Endothelial cell of umbilical vein (primary cell): Measurements from ENCODE around the gene CATSPER4. TPM values are rescaled to one million over a fixed set of nuclear protein-coding genes. Genes with fewer than 3 reads are reported as not detected.

Source experiments
- BruUV-seq: library from RNA; stranded (reverse); fragments of 400-500 nt; replicated peaks from 2 replicates; lab custom pipeline; 2021; lab: Mats Ljungman, UMichigan
- CTCF ChIA-PET: fragments of 300-600, 350-600 bp; sonication (Branson Sonifier 250); formaldehyde crosslinking; loops from one replicate; lab custom pipeline; 2021; ENCODE audit warnings: antibody characterized with exemption, inconsistent platforms; lab: Charles Lee
- POLR2A ChIA-PET: fragments of 300-600, 350-600 bp; sonication (Branson Sonifier 250); formaldehyde crosslinking; loops from one replicate; lab custom pipeline; 2021; ENCODE audit warnings: antibody characterized with exemption, inconsistent platforms; lab: Charles Lee
- DNase-seq: peaks from one replicate; pipeline ENCODE4 v3.0.0-alpha.2; 2011; ENCODE audit warnings: low read depth, low spot score
- FAIRE-seq: peaks from 2 replicates; lab custom pipeline; 2011; peaks lifted over from hg19 to GRCh38; lab: Jason Lieb, UNC
- H2AFZ ChIP-seq: 2 replicates; pipeline ENCODE4 v1.6.0; 2012; ENCODE audit warnings: low read depth, low read length, control low read depth, inconsistent platforms
- H3K27ac ChIP-seq: 2 replicates; pipeline ENCODE4 v1.5.1; 2011; ENCODE audit warnings: low read depth, mild to moderate bottlenecking, control low read depth, low read length, moderate library complexity; ENCODE audit not compliant: insufficient read depth
- H3K27me3 ChIP-seq, 2 experiments: 2 replicates each; pipeline versions ENCODE4 v1.6.0 to v1.6.1; 2011; ENCODE audit warnings: low read length in 2 of 2, mixed read lengths in 1 of 2; ENCODE audit not compliant: control insufficient read depth in 2 of 2, insufficient read depth in 2 of 2
- H3K36me3 ChIP-seq, 2 experiments: 2 replicates in 1 of 2; 3 replicates in 1 of 2; pipeline ENCODE4 v1.5.1; 2011; ENCODE audit warnings: low read length in 2 of 2, mild to moderate bottlenecking in 1 of 2, moderate library complexity in 1 of 2; ENCODE audit not compliant: control insufficient read depth in 2 of 2, insufficient read depth in 2 of 2; ENCODE audit errors: extremely low read depth in 1 of 2
- H3K4me1 ChIP-seq: 3 replicates; pipeline ENCODE4 v1.5.1; 2011; ENCODE audit warnings: mild to moderate bottlenecking, low read length; ENCODE audit not compliant: control insufficient read depth, insufficient read depth; ENCODE audit errors: extremely low read depth
- H3K4me2 ChIP-seq: 2 replicates; pipeline ENCODE4 v1.6.1; 2011; ENCODE audit warnings: low read length, control low read depth, mixed read lengths; ENCODE audit not compliant: insufficient read depth
- H3K4me3 ChIP-seq, 3 experiments: fragments of 200-600 bp in 1 of 3; sonication (generic), shearing (Covaris generic) in 1 of 3; replicated peaks in 1 of 3; 2 replicates each; pipeline ENCODE4 v1.5.1; 2011 to 2016; ENCODE audit warnings: control low read depth in 3 of 3, low read length in 3 of 3, mild to moderate bottlenecking in 2 of 3, inconsistent platforms in 1 of 3, low read depth in 1 of 3, moderate library complexity in 1 of 3; ENCODE audit not compliant: insufficient read depth in 1 of 3
- H3K79me2 ChIP-seq: 2 replicates; pipeline ENCODE4 v1.6.0; 2012; ENCODE audit warnings: low read length, inconsistent platforms; ENCODE audit not compliant: control insufficient read depth, insufficient read depth
- H3K9ac ChIP-seq: replicated peaks from 2 replicates; pipeline ENCODE3; 2011; ENCODE audit warnings: low read length, control low read depth; ENCODE audit not compliant: insufficient read depth; ENCODE audit errors: extremely low read depth
- H3K9me1 ChIP-seq: replicated peaks from 3 replicates; pipeline ENCODE4 v1.6.0; 2011; ENCODE audit warnings: mild to moderate bottlenecking, low read length; ENCODE audit not compliant: control insufficient read depth, insufficient read depth; ENCODE audit errors: extremely low read depth
- H3K9me3 ChIP-seq: replicated peaks from 2 replicates; pipeline ENCODE4 v1.5.1; 2012; ENCODE audit warnings: low read length, inconsistent platforms; ENCODE audit not compliant: control insufficient read depth, insufficient read depth
- H4K20me1 ChIP-seq: replicated peaks from 2 replicates; pipeline ENCODE3; 2011; ENCODE audit warnings: mild to moderate bottlenecking, low read length; ENCODE audit not compliant: control insufficient read depth, insufficient read depth; ENCODE audit errors: extremely low read depth
- CTCF ChIP-seq, 2 donors: IDR thresholded peaks; 1 replicate in 1 of 2; 2 replicates in 1 of 2; pipeline ENCODE4 v1.5.1; 2011; ENCODE audit warnings: low read length in 2 of 2, mild to moderate bottlenecking in 2 of 2, moderate library complexity in 2 of 2, control low read depth in 1 of 2, inconsistent platforms in 1 of 2, low read depth in 1 of 2; ENCODE audit not compliant: insufficient read depth in 1 of 2; ENCODE audit errors: extremely low read depth in 1 of 2
- EZH2 ChIP-seq: IDR thresholded peaks from 2 replicates; pipeline ENCODE4 v1.6.1; 2012; ENCODE audit warnings: borderline replicate concordance, low read depth, mild to moderate bottlenecking, moderate library complexity, low read length, inconsistent platforms; ENCODE audit not compliant: severe bottlenecking
- FOS ChIP-seq: IDR thresholded peaks from 2 replicates; pipeline ENCODE4 v1.6.1; 2011; ENCODE audit warnings: mild to moderate bottlenecking, low read length, moderate library complexity, borderline replicate concordance; ENCODE audit not compliant: insufficient read depth
- GATA2 ChIP-seq: IDR thresholded peaks from 2 replicates; pipeline ENCODE4 v1.7.0; 2011; ENCODE audit warnings: low read depth, mild to moderate bottlenecking, moderate library complexity, mixed read lengths, low read length; ENCODE audit not compliant: insufficient read length, insufficient read depth
- JUN ChIP-seq: IDR thresholded peaks from 2 replicates; pipeline ENCODE4 v1.6.1; 2011; ENCODE audit warnings: borderline replicate concordance, low read depth; ENCODE audit not compliant: insufficient read length, insufficient read depth
- MAX ChIP-seq: IDR thresholded peaks from 2 replicates; pipeline ENCODE4 v1.6.1; 2011; ENCODE audit not compliant: insufficient read depth, insufficient read length
- MYC ChIP-seq: IDR thresholded peaks from one replicate; pipeline ENCODE4 v1.6.1; 2011; ENCODE audit warnings: mild to moderate bottlenecking, low read depth, low read length
- POLR2A ChIP-seq: IDR thresholded peaks from 2 replicates; pipeline ENCODE4 v1.6.1; 2012; ENCODE audit warnings: low read depth, mild to moderate bottlenecking, control low read depth, low read length
- POLR2AphosphoS5 ChIP-seq: IDR thresholded peaks from 2 replicates; pipeline ENCODE4 v1.6.1; 2012; ENCODE audit warnings: low read depth, mild to moderate bottlenecking, control low read depth, low read length, moderate library complexity; ENCODE audit not compliant: insufficient read depth
- dilution Hi-C: fragments of 300-500 bp; cut with MboI; formaldehyde crosslinking; loops from one replicate; pipeline ENCODE4 v1.15.0; 2019; ENCODE audit warnings: low sequenced_read_pairs; ENCODE audit not compliant: extremely low pct_ligation_motif_present
- intact Hi-C: fragments of 100-400 bp; cut with micrococcal nuclease; formaldehyde crosslinking; loops from one replicate; pipeline ENCODE4 v1.10.0; 2022
- polyA plus RNA-seq, 4 experiments: library from polyadenylated mRNA; depleted of rRNA in 3 of 4; stranded (reverse) in 3 of 4; unstranded in 1 of 4; fragments of >200 nt; gene quantifications; 2 replicates each; pipeline versions ENCODE4 v1.2.1 to v1.2.3, GENCODE V29; 2011 to 2012; ENCODE audit warnings: missing spikeins in 1 of 4
- total RNA-seq: library from RNA; stranded (reverse); gene quantifications from 2 replicates; pipeline ENCODE4 v1.2.3, GENCODE V29; 2021

CATSPER4 gene
- total and polyA plus RNA-seq, 2 donors (not counting 3 experiments of a cell fraction or from before 2014, with no cell fraction given) = not detected

- H3K36me3 ChIP-seq = no peaks in the 10 kb centered on the region
- no peak for DNase-seq
- H3K4me1 ChIP-seq = no peaks in the 10 kb centered on the region
- H2AFZ ChIP-seq = no peak overlapping the region
- H3K27ac ChIP-seq = no peak overlapping the region
- H3K9me3 ChIP-seq = no peaks in the 10 kb centered on the region
- H3K4me2 ChIP-seq = no peak overlapping the region
- BruUV-seq = no TSS peak
- H3K9ac ChIP-seq = no peak overlapping the region
- no peak for TF ChIP-seq MYC
- dilution Hi-C loops = no loop called here
- no peaks in the 10 kb centered on the region for H3K9me1 ChIP-seq
- H3K4me3 ChIP-seq = no peak overlapping the region
- H3K79me2 ChIP-seq = no peaks in the 10 kb centered on the region
- FAIRE-seq = no peak
- POLR2A ChIA-PET = no interaction called here
- intact Hi-C loops = no loop called here
- CTCF ChIA-PET = interaction anchor here (0.7 to 1.1 kb wide), 2 partner anchors 222 to 1188 kb away, joined by 3 read pairs; no protein-coding TSS in a partner anchor
- H3K27me3 ChIP-seq = peaks cover 0 to 5% of the 10 kb centered on the region in 2 experiments
- no peaks in the 10 kb centered on the region for H4K20me1 ChIP-seq
These were observed 5.4 kb downstream of the CATSPER4 start for GRCh38 chr1:26195805-26196204.

- H3K4me3 ChIP-seq = no peak overlapping the region
These were observed 6.9 kb downstream of the CATSPER4 start for GRCh38 chr1:26197301-26197700.

More at GRCh38 chr1:26197301-26197700, 6.9 kb downstream of the CATSPER4 start:
- Histone ChIP-seq H3K9me1 (no peaks in the 10 kb centered on the region), H3K4me1 (no peaks in the 10 kb centered on the region), H3K9me3 (no peaks in the 10 kb centered on the region), H2AFZ (no peak overlapping the region), H3K9ac (no peak overlapping the region), H4K20me1 (no peaks in the 10 kb centered on the region), H3K79me2 (no peaks in the 10 kb centered on the region), H3K27ac (no peak overlapping the region), H3K27me3 (peaks cover 0 to 5% of the 10 kb centered on the region in 2 experiments), H3K4me2 (no peak overlapping the region), H3K36me3 (no peaks in the 10 kb centered on the region)
- dilution Hi-C loops (no loop called here), intact Hi-C loops (no loop called here)
- FAIRE-seq (no peak), DNase-seq (no peak)
- TF ChIP-seq GATA2 (no peak), MAX (no peak), JUN (no peak), CTCF (IDR thresholded peaks at IDR 0.05; ENCODE audit: extremely low read depth in 1 of 2, insufficient read depth in 1 of 2, low read depth in 1 of 2, low read length in 2 of 2) (no peak), POLR2A (no peak), FOS (no peak), MYC (no peak), EZH2 (no peak), POLR2AphosphoS5 (no peak)
- BruUV-seq = no TSS peak
- POLR2A ChIA-PET = no interaction called here
- CTCF ChIA-PET = no interaction called here
